ENCODE results near the gene CPD.

Gene CPD

GRCh38 chr17:30505868-30506417 is 127.2 kb downstream of the CPD start:
- no peak for DNase-seq

GRCh38 chr17:30506481-30506880 is 127.8 kb downstream of the CPD start:
- DNase-seq = no peak

GRCh38 chr17:30513346-30513745 is 134.6 kb downstream of the CPD start:
- DNase-seq = no peak

- DNase-seq = no peak
Measured at GRCh38 chr17:30514895-30515596, 136.3 kb downstream of the CPD start.

- no peak for DNase-seq
Measured at GRCh38 chr17:30517786-30518185, 139.1 kb downstream of the CPD start.

GRCh38 chr17:30519166-30519565 is 140.4 kb downstream of the CPD start:
- DNase-seq = no peak
